ENCODE results near the gene AKAIN1. TPM values are rescaled to one million over a fixed set of nuclear protein-coding genes. Genes with fewer than 3 reads are reported as not detected.

Gene AKAIN1, protein sequence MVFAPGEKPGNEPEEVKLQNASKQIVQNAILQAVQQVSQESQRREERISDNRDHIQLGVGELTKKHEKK
- 425 and 444 TPM in 2 replicates for polyA plus RNA-seq

DNA sequence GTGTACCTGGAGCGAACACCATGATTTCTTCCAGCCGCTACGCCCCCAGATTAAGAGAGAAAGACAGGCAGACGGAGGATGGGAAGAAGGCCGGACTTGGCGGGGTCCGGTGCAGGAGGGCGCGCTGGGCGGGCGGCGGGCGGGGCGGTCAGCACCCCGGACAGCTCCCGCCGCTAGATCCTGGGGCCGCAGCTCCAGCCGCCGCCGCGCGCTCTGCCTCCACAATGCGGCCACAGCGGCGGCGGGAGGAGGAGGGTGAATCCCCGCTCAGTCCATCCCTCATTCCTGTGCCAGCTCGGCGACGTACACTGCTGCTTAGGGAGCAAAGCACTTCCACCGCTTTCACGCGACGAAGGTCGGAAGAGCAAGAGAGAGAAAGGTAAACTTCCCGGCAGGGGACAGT is at the start of gene AKAIN1:
Gene AKAIN1 (minus strand): TSS at position 226 of the 403 bp plus-strand sequence. CDS start 204 bp downstream, at position 22.

Other genes with a start within 250 kb of the AKAIN1 start
- 1.8 and 8.0 TPM in 2 replicates for gene ZBTB14, start 98.5 kb upstream of the AKAIN1 start, polyA plus RNA-seq

Measured in Purkinje cell (primary cell).